GM19328 (cell line): Measurements from ENCODE around the gene CCRL2.

Source experiments
- ATAC-seq: cut with Tn5 transposase; IDR thresholded peaks from one replicate; pipeline ENCODE4 v1.9.1; 2021; ENCODE audit warnings: mild to moderate bottlenecking, moderate library complexity; ENCODE audit not compliant: unreplicated experiment

CCRL2 gene

DNA sequence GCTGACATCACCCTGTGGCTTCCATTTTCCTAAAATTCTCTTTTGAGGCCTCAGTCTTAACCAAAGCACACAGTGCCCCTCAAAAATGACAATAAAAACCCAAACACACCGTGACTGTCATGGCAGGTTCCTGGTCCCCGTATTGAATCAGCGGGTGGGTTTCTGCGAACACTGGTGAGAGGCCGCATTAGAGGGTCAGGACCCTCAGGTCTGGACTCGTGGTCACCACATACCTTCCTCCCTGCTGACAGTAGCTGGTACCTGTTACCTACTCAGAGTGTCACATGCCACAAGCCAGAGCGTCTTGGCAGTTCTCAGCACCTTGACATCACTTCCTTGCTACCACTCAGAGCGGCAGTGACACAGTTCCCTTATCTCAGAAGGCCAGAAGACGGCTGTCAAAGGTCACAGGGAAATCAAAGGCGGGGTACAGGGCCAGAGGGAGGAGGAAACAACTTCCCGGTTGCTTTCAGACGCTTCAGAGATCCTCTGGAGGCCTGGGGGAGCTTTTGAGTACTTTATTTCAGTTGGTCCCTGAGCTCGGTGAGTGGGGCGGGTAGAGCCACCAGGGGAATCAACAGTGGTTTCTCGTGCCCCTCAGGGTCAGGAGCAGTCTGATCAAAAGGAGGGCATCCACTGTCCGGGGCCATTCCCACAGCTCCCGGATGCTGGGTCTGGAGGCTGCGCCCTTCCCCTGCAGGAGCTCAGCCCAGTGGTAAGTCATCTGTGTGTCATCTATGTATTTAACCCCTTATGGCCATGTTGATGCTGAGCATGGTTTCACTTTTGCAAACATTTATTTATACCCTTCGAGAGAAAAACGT is at the start of gene CCRL2, which contains the start of gene CCR5AS:
TSS of gene CCRL2 (plus strand) at position 472 of the 824 bp plus-strand sequence. CDS start 821 bp downstream, outside the sequence.
TSS of gene CCR5AS (minus strand) at position 279 of the 824 bp plus-strand sequence.
- no peak for ATAC-seq

DNA sequence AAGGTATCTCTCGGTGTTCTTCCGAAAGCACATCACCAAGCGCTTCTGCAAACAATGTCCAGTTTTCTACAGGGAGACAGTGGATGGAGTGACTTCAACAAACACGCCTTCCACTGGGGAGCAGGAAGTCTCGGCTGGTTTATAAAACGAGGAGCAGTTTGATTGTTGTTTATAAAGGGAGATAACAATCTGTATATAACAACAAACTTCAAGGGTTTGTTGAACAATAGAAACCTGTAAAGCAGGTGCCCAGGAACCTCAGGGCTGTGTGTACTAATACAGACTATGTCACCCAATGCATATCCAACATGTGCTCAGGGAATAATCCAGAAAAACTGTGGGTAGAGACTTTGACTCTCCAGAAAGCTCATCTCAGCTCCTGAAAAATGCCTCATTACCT is 48.6 kb upstream of the CCRL2 start:
- no peak for ATAC-seq

- no peak for ATAC-seq
These were observed 47.1 kb upstream of the CCRL2 start for GRCh38 chr3:46359733-46360493.

GRCh38 chr3:46360907-46361306 is 46.2 kb upstream of the CCRL2 start:
- no peak for ATAC-seq

GRCh38 chr3:46361408-46362283 is 45.4 kb upstream of the CCRL2 start:
- ATAC-seq, result no peak

DNA sequence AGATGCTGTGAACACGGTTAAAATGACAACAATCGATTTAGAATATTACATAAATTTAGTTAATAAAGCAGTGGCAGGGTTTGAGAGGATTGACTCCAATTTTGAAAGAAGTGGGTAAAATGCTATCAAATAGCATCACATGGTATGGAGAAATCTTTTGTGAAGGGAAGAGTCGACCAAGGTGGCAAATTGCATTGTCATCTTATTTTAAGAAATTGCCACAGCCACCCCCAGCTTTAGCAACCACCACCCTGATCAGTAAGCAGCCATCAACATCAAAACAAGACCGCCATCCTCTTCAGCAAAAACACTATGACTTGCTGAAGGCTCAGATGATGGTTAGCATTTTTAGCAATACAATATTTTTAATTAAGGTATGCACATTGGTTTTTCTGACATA is 42.0 kb upstream of the CCRL2 start:
- ATAC-seq, result no peak

GRCh38 chr3:46365737-46366524 is 41.1 kb upstream of the CCRL2 start:
- ATAC-seq, result no peak

DNA sequence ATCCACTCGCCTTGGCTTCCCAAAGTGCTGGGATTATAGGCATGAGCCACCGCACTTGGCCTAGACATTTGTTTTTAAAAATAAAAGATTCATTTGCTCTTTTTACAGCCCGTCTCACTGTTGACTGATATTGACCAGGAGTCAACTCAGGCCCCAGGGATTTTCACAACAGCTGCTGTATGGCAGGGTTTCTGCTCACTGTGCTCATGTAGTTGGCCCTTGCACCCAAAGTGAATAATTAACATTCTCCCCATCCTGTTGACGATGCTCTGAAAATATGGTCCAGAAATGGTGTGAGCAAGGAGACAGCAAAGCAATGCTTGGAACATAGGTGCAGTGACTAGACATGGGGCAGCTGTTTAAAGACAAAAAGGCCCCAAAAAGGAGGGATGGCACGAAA is 39.2 kb upstream of the CCRL2 start:
- ATAC-seq, result no peak

DNA sequence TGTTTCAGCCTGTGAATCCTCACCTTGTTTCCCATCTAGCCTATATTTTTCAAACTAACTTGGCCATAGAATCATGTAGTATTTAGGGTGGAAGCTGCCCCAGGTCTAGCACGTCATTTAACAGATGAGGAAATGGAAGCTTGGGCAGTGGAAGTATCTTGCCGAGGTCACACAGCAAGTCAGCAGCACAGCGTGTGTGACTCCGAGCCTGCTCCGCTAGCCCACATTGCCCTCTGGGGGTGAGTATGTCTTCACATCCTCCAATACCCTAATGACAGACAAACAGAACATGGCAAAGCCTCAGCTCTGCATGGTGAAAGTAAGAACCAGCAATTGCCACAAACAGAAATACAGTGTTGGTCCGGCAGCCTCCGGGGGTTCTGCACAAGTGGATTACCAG is 38.5 kb upstream of the CCRL2 start:
- ATAC-seq, result no peak

- ATAC-seq, result no peak
These were observed 37.9 kb upstream of the CCRL2 start for GRCh38 chr3:46369151-46369550.

DNA sequence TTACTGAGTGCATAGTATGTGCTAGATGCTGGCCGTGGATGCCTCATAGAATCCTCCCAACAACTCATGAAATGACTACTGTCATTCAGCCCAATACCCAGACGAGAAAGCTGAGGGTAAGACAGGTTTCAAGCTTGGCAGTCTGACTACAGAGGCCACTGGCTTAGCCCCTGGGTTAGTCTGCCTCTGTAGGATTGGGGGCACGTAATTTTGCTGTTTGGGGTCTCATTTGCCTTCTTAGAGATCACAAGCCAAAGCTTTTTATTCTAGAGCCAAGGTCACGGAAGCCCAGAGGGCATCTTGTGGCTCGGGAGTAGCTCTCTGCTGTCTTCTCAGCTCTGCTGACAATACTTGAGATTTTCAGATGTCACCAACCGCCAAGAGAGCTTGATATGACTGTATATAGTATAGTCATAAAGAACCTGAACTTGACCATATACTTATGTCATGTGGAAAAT is 37.4 kb upstream of the CCRL2 start:
- no peak for ATAC-seq

GRCh38 chr3:46370839-46371518 is 36.1 kb upstream of the CCRL2 start, which contains the start of gene CCR5:
Gene CCR5 (plus strand): TSS chr3:46370946. CDS start chr3:46372903, 1,957 bp downstream.
- ATAC-seq, result no peak

DNA sequence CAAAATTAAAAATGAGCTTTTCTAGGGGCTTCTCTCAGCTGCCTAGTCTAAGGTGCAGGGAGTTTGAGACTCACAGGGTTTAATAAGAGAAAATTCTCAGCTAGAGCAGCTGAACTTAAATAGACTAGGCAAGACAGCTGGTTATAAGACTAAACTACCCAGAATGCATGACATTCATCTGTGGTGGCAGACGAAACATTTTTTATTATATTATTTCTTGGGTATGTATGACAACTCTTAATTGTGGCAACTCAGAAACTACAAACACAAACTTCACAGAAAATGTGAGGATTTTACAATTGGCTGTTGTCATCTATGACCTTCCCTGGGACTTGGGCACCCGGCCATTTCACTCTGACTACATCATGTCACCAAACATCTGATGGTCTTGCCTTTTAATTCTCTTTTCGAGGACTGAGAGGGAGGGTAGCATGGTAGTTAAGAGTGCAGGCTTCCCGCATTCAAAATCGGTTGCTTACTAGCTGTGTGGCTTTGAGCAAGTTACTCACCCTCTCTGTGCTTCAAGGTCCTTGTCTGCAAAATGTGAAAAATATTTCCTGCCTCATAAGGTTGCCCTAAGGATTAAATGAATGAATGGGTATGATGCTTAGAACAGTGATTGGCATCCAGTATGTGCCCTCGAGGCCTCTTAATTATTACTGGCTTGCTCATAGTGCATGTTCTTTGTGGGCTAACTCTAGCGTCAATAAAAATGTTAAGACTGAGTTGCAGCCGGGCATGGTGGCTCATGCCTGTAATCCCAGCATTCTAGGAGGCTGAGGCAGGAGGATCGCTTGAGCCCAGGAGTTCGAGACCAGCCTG is 35.3 kb upstream of the CCRL2 start:
- no peak for ATAC-seq

DNA sequence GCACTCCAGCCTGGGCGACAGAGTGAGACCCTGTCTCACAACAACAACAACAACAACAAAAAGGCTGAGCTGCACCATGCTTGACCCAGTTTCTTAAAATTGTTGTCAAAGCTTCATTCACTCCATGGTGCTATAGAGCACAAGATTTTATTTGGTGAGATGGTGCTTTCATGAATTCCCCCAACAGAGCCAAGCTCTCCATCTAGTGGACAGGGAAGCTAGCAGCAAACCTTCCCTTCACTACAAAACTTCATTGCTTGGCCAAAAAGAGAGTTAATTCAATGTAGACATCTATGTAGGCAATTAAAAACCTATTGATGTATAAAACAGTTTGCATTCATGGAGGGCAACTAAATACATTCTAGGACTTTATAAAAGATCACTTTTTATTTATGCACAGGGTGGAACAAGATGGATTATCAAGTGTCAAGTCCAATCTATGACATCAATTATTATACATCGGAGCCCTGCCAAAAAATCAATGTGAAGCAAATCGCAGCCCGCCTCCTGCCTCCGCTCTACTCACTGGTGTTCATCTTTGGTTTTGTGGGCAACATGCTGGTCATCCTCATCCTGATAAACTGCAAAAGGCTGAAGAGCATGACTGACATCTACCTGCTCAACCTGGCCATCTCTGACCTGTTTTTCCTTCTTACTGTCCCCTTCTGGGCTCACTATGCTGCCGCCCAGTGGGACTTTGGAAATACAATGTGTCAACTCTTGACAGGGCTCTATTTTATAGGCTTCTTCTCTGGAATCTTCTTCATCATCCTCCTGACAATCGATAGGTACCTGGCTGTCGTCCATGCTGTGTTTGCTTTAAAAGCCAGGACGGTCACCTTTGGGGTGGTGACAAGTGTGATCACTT is 34.3 kb upstream of the CCRL2 start:
- ATAC-seq, result no peak

- ATAC-seq, result no peak
These were observed 32.3 kb upstream of the CCRL2 start for GRCh38 chr3:46374755-46375154.

GRCh38 chr3:46375218-46375617 is 31.8 kb upstream of the CCRL2 start:
- no peak for ATAC-seq

- no peak for ATAC-seq
These were observed 31.2 kb upstream of the CCRL2 start for GRCh38 chr3:46375814-46376213.
